ENCODE measurements around the gene NFE2. TPM values are rescaled to one million over a fixed set of nuclear protein-coding genes. Genes with fewer than 3 reads are reported as not detected.

The NFE2 gene
- total and polyA plus RNA-seq, 2 donors (not counting 3 experiments of a cell fraction or from before 2014, with no cell fraction given), result not detected

DNA sequence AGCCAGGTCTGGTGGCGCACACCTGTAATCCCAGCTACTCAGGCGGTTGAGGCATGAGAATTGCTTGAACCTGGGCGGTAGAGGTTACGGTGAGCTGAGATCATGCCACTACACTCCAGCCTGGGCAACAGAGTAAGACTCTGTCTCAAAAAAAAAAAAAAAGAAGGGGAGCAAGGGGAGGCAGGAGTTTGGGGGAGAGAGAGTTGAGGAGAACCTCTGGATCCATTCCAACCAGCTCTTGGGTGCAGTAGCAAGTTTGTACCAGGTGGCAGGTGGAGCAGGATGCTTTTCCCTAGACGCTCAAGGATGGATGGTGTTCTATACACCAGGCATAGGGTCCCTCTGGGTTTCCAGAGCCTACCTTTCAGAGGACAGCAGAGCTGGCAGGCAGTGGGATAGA is 1.9 kb downstream of the NFE2 start:
- no peak for TF ChIP-seq GATA2 (IDR thresholded peaks at IDR 0.05; ENCODE audit: insufficient read depth, insufficient read length, low read depth, low read length)
- no peak for TF ChIP-seq FOS (IDR thresholded peaks at IDR 0.05; ENCODE audit: borderline replicate concordance, insufficient read depth, low read length)
- dilution Hi-C loops (cut with MboI; ENCODE audit: extremely low pct_ligation_motif_present, low sequenced_read_pairs) (no loop called here), intact Hi-C loops (cut with micrococcal nuclease) (no loop called here)
- CTCF ChIA-PET, result interaction anchor here (0.8 to 4.0 kb wide), 8 partner anchors 8 to 76 kb away, joined by 3 to 18 read pairs (median 6); partner anchors contain the start of gene COPZ1
- H3K79me2 ChIP-seq (ENCODE audit: control insufficient read depth, insufficient read depth, low read length), result no peaks in the 10 kb centered on the region
- peaks cover 32 to 45% of the 10 kb centered on the region in 2 experiments for H3K27me3 ChIP-seq (ENCODE audit: control insufficient read depth in 2 of 2, insufficient read depth in 2 of 2, low read length in 2 of 2)
- no peaks in the 10 kb centered on the region for H3K9me3 ChIP-seq (replicated peaks; ENCODE audit: control insufficient read depth, insufficient read depth, low read length)
- POLR2A ChIA-PET, result no interaction called here
- no peaks in the 10 kb centered on the region for H3K9me1 ChIP-seq (replicated peaks; ENCODE audit: control insufficient read depth, extremely low read depth, insufficient read depth, low read length)
- no peak overlapping the region for H3K4me2 ChIP-seq (ENCODE audit: insufficient read depth, low read length)
- FAIRE-seq, result no peak
- no peaks in the 10 kb centered on the region for H3K36me3 ChIP-seq (ENCODE audit: control insufficient read depth in 2 of 2, extremely low read depth in 1 of 2, insufficient read depth in 2 of 2, low read length in 2 of 2)
- no peak for DNase-seq (ENCODE audit: low read depth, low spot score)
- H3K27ac ChIP-seq (ENCODE audit: insufficient read depth, low read depth, low read length), result no peak overlapping the region
- no peak overlapping the region for H2AFZ ChIP-seq (ENCODE audit: low read depth, low read length)
- H3K4me3 ChIP-seq (replicated peaks in 1 of 3; ENCODE audit: insufficient read depth in 1 of 3, low read depth in 1 of 3, low read length in 3 of 3), result no peak overlapping the region
- H3K4me1 ChIP-seq (ENCODE audit: control insufficient read depth, extremely low read depth, insufficient read depth, low read length), result no peaks in the 10 kb centered on the region
- no TSS peak for BruUV-seq (replicated peaks)
- no peak overlapping the region for H3K9ac ChIP-seq (replicated peaks; ENCODE audit: extremely low read depth, insufficient read depth, low read length)
- no peaks in the 10 kb centered on the region for H4K20me1 ChIP-seq (replicated peaks; ENCODE audit: control insufficient read depth, extremely low read depth, insufficient read depth, low read length)

DNA sequence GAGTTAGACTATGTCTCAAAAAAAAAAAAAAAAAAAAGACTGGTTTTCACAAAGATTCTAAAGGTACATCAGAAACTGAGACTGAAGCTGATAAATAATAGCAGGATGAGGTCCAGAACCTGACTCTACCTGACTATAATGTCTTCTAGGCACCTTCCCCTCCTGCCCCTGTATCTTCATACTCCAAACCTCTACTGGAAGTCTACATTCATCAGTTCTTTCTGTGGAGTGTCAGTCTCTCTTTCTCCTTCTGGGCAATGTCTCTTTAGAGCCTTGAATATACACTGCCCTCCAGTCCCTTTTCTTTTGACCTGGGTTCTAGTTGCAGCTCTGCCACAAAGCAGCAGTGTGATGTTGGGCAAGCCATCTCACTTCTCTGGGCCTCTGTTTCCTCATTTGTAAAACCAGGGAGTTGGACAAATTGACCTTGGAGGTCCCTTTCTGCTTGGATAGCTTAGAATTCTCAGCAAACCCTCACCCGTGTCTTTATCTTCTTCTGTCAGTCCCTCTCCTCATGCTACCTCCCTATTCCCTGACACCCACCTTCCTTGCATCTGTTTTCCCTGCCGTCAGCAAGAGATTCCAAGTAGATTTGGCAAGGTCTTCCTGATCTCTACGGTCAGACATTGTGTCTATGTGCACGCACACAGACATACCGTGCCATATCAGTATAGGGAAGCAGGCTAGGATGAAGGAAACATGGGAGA is 4.3 kb downstream of the NFE2 start:
- Histone ChIP-seq H2AFZ (ENCODE audit: low read depth, low read length) (no peak overlapping the region), H3K4me1 (ENCODE audit: control insufficient read depth, extremely low read depth, insufficient read depth, low read length) (no peaks in the 10 kb centered on the region), H3K9me3 (replicated peaks; ENCODE audit: control insufficient read depth, insufficient read depth, low read length) (no peaks in the 10 kb centered on the region), H3K4me3 (replicated peaks in 1 of 3; ENCODE audit: insufficient read depth in 1 of 3, low read depth in 1 of 3, low read length in 3 of 3) (no peak overlapping the region), H3K79me2 (ENCODE audit: control insufficient read depth, insufficient read depth, low read length) (no peaks in the 10 kb centered on the region), H3K27ac (ENCODE audit: insufficient read depth, low read depth, low read length) (no peak overlapping the region), H3K36me3 (ENCODE audit: control insufficient read depth in 2 of 2, extremely low read depth in 1 of 2, insufficient read depth in 2 of 2, low read length in 2 of 2) (no peaks in the 10 kb centered on the region), H3K27me3 (ENCODE audit: control insufficient read depth in 2 of 2, insufficient read depth in 2 of 2, low read length in 2 of 2) (peaks cover 21 to 28% of the 10 kb centered on the region in 2 experiments), H3K9me1 (replicated peaks; ENCODE audit: control insufficient read depth, extremely low read depth, insufficient read depth, low read length) (no peaks in the 10 kb centered on the region), H3K4me2 (ENCODE audit: insufficient read depth, low read length) (no peak overlapping the region), H3K9ac (replicated peaks; ENCODE audit: extremely low read depth, insufficient read depth, low read length) (no peak overlapping the region), H4K20me1 (replicated peaks; ENCODE audit: control insufficient read depth, extremely low read depth, insufficient read depth, low read length) (no peaks in the 10 kb centered on the region)
- no peak for TF ChIP-seq GATA2 (IDR thresholded peaks at IDR 0.05; ENCODE audit: insufficient read depth, insufficient read length, low read depth, low read length)
- TF ChIP-seq MYC (IDR thresholded peaks at IDR 0.05; ENCODE audit: low read depth, low read length), result no peak
- POLR2A ChIA-PET, result interaction anchor here (1.4 kb wide), 1 partner anchor 10 kb away, joined by 4 read pairs; no protein-coding TSS in a partner anchor
- CTCF ChIA-PET, result interaction anchor here (1.0 to 2.7 kb wide), 5 partner anchors 10 to 74 kb away, joined by 4 to 15 read pairs (median 5); partner anchors contain the start of gene COPZ1
- no TSS peak for BruUV-seq (replicated peaks)
- dilution Hi-C loops (cut with MboI; ENCODE audit: extremely low pct_ligation_motif_present, low sequenced_read_pairs), result no loop called here
- FAIRE-seq, result no peak
- no peak for DNase-seq (ENCODE audit: low read depth, low spot score)
- intact Hi-C loops (cut with micrococcal nuclease), result no loop called here
